HEK293 (cell line): Measurements from ENCODE around the gene ADD1.

Experiments used
- CTCF ChIA-PET: fragments of 350-600 bp; formaldehyde crosslinking; extraction: SDS; loops from one replicate; lab custom pipeline; 2021; ENCODE audit warnings: antibody characterized with exemption; lab: Yijun Ruan, JAX
- POLR2A ChIA-PET: fragments of 300-600 bp; formaldehyde crosslinking; extraction: SDS; loops from one replicate; lab custom pipeline; 2020; ENCODE audit warnings: antibody characterized with exemption, inconsistent platforms; lab: Yijun Ruan, JAX
- H3K27ac ChIP-seq: fragments of 200-500 bp; sonication (Bioruptor generic); 2 replicates; pipeline ENCODE4 v1.5.1; 2014; ENCODE audit warnings: low read depth, low read length, control low read depth, inconsistent platforms; ENCODE audit errors: extremely low read depth
- H3K36me3 ChIP-seq, 2 experiments: fragments of 200-500 bp in 1 of 2; sonication (Bioruptor generic) in 1 of 2; 1 replicate in 1 of 2; 2 replicates in 1 of 2; pipeline ENCODE4 v1.5.1; 2014 to 2017; ENCODE audit warnings: inconsistent platforms in 2 of 2, low read length in 2 of 2; ENCODE audit not compliant: control insufficient read depth in 2 of 2, insufficient read depth in 1 of 2
- H3K4me1 ChIP-seq: fragments of 200-500 bp; sonication (Bioruptor generic); 2 replicates; pipeline ENCODE4 v1.5.1; 2014; ENCODE audit warnings: mild to moderate bottlenecking, low read length, inconsistent platforms; ENCODE audit not compliant: control insufficient read depth, insufficient read depth
- H3K4me3 ChIP-seq: 2 replicates; pipeline ENCODE4 v1.5.1; 2011; ENCODE audit warnings: low read depth, mild to moderate bottlenecking, control low read depth, low read length, moderate library complexity
- H3K9me3 ChIP-seq: fragments of 200-500 bp; sonication (Bioruptor generic); 2 replicates; pipeline ENCODE4 v1.5.1; 2014; ENCODE audit warnings: low read depth, low read length, inconsistent platforms; ENCODE audit not compliant: control insufficient read depth, insufficient read depth
- MYNN ChIP-seq: fragments of 450-650 bp; formaldehyde crosslinking; IDR thresholded peaks from 2 replicates; pipeline ENCODE4 v1.5.1; 2016; ENCODE audit warnings: missing biosample characterization, missing genetic modification characterization, borderline replicate concordance
- PRDM10 ChIP-seq: fragments of 450-650 bp; formaldehyde crosslinking; IDR thresholded peaks from 2 replicates; pipeline ENCODE4 v1.5.1; 2016; ENCODE audit warnings: missing biosample characterization, missing genetic modification characterization
- TRIM28 ChIP-seq: IDR thresholded peaks from 2 replicates; pipeline ENCODE4 v1.6.1; 2011; ENCODE audit warnings: low read length, control low read depth, borderline replicate concordance
- ZBTB20 ChIP-seq: fragments of 450-650 bp; formaldehyde crosslinking; IDR thresholded peaks from 2 replicates; pipeline ENCODE4 v1.5.1; 2016; ENCODE audit warnings: missing biosample characterization, missing genetic modification characterization
- ZNF138 ChIP-seq: fragments of 450-650 bp; formaldehyde crosslinking; IDR thresholded peaks from 2 replicates; pipeline ENCODE4 v1.5.1; 2016; ENCODE audit warnings: missing biosample characterization, missing genetic modification characterization, borderline replicate concordance
- ZNF148 ChIP-seq: fragments of 450-650 bp; formaldehyde crosslinking; IDR thresholded peaks from 2 replicates; pipeline ENCODE4 v1.5.0; 2017; ENCODE audit warnings: missing biosample characterization, missing genetic modification characterization, borderline replicate concordance
- ZNF354C ChIP-seq: fragments of 450-650 bp; formaldehyde crosslinking; IDR thresholded peaks from 2 replicates; pipeline ENCODE4 v1.5.1; 2016; ENCODE audit warnings: missing biosample characterization, missing genetic modification characterization, low read depth, borderline replicate concordance
- ZNF394 ChIP-seq: fragments of 450-650 bp; formaldehyde crosslinking; IDR thresholded peaks from 2 replicates; pipeline ENCODE4 v1.5.1; 2016; ENCODE audit warnings: missing biosample characterization, missing genetic modification characterization, mild to moderate bottlenecking, moderate library complexity, borderline replicate concordance
- ZNF529 ChIP-seq: fragments of 450-650 bp; formaldehyde crosslinking; IDR thresholded peaks from 2 replicates; pipeline ENCODE4 v1.5.1; 2017; ENCODE audit warnings: missing genetic modification characterization, missing biosample characterization; ENCODE audit not compliant: insufficient replicate concordance
- ZNF530 ChIP-seq: fragments of 450-650 bp; formaldehyde crosslinking; IDR thresholded peaks from 2 replicates; pipeline ENCODE4 v1.5.1; 2016; ENCODE audit warnings: low read depth, missing biosample characterization, missing genetic modification characterization
- ZNF548 ChIP-seq: fragments of 450-650 bp; formaldehyde crosslinking; IDR thresholded peaks from 2 replicates; pipeline ENCODE4 v1.5.1; 2016; ENCODE audit warnings: missing biosample characterization, missing genetic modification characterization
- ZNF621 ChIP-seq: fragments of 450-650 bp; formaldehyde crosslinking; IDR thresholded peaks from 2 replicates; pipeline ENCODE4 v1.5.1; 2017; ENCODE audit warnings: missing biosample characterization, missing genetic modification characterization
- ZNF707 ChIP-seq: fragments of 450-650 bp; formaldehyde crosslinking; IDR thresholded peaks from 2 replicates; pipeline ENCODE4 v1.5.1; 2016; ENCODE audit warnings: missing biosample characterization, missing genetic modification characterization
- ZNF747 ChIP-seq: fragments of 450-650 bp; formaldehyde crosslinking; IDR thresholded peaks from 2 replicates; pipeline ENCODE4 v1.5.1; 2016; ENCODE audit warnings: missing biosample characterization, missing genetic modification characterization
- ZNF791 ChIP-seq: fragments of 450-650 bp; formaldehyde crosslinking; IDR thresholded peaks from 2 replicates; pipeline ENCODE4 v1.5.1; 2016; ENCODE audit warnings: missing biosample characterization, missing genetic modification characterization
- ZSCAN5A ChIP-seq: fragments of 450-650 bp; formaldehyde crosslinking; IDR thresholded peaks from 2 replicates; pipeline ENCODE4 v1.5.1; 2016; ENCODE audit warnings: missing biosample characterization, missing genetic modification characterization

The ADD1 gene

GRCh38 chr4:2924286-2924685, 80.6 kb downstream of the ADD1 start (continued):
- TF ChIP-seq ZNF548 (tag by site-specific recombination) (no peak), ZNF707 (tag by site-specific recombination) (no peak)

DNA sequence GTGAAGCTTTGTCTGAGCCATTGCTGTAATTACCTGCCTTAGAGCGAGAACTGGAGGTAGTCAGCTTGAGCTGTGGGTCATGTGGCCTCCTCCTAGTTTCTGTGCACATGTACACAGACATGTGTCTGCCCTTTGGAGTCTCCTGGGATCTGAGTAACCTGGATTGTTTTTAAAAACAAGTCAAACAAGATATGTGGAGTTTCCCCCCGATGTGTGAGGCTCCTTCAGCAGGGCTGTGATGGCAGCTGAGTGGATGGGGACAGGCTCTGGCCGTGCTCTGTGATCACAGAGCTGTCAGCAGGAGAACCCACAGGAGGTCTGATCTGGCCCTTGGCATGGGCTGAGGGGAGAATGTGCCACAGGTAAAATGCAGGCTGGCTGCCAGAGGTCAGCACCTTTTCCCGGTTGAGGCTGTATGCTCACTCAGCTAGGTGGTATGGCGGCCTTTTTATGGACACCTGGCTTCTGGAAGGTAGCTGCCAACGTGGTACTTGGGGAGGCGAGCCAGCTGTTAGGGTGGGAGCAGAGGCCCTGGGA, 81.2 kb downstream of the ADD1 start:
- Histone ChIP-seq H3K36me3 (peaks cover 0 to 67% of the 10 kb centered on the region in 2 experiments; a peak in 1 of 3 replicates), H3K4me1 (no peaks in the 10 kb centered on the region), H3K4me3 (no peak overlapping the region), H3K9me3 (no peaks in the 10 kb centered on the region), H3K27ac (no peak overlapping the region)
- TF ChIP-seq ZNF621 (tag by site-specific recombination) (no peak), ZBTB20 (tag by site-specific recombination) (no peak), ZNF747 (tag by site-specific recombination) (no peak), ZNF791 (tag by site-specific recombination) (no peak), TRIM28 (no peak), ZNF394 (tag by site-specific recombination) (no peak), ZNF148 (tag by site-specific recombination) (no peak), ZNF138 (tag by site-specific recombination) (no peak), ZNF529 (tag by site-specific recombination) (no peak), ZSCAN5A (tag by site-specific recombination) (no peak), ZNF354C (tag by site-specific recombination) (no peak), MYNN (no peak)
- ChIA-PET POLR2A (no interaction called here), CTCF (no interaction called here)

DNA sequence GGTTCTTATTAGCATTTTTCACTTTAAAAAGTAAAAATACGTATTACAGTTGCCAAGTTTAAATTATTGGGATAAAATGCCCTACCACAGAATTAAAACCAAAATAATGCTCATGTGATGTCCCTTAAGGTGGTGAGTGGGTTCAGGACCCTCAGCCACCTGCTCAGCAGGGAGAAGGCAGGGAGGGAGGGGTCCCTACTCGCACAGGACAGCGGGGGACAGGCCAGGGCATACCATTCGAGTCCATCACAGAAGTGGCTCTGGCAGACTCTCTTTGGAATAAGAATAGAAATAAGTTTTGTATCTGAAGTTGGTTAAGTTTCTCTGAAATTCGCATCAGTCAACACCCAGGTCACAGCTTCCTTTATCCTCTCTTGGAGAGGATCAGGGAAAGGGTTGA, 81.9 kb downstream of the ADD1 start:
- POLR2A ChIA-PET, result no interaction called here
- Histone ChIP-seq H3K27ac (no peak overlapping the region), H3K36me3 (peaks cover 0 to 74% of the 10 kb centered on the region in 2 experiments; a peak in 1 of 3 replicates), H3K9me3 (no peaks in the 10 kb centered on the region)
- CTCF ChIA-PET, result no interaction called here
- TF ChIP-seq PRDM10 (tag by site-specific recombination) (no peak), ZNF530 (no peak)
- TF ChIP-seq, all 188 proteins: peak for 0
- Histone ChIP-seq H3K4me3 (no peak overlapping the region), H3K4me1 (no peaks in the 10 kb centered on the region)
